ENCODE measurements around the gene TPSD1.
A peak's percentile ranks its signal among the peaks of the same experiment; 100 is the strongest.
"Not testable (repeated sequence)": the region's sequence is repeated elsewhere in the genome, so short reads cannot be mapped to it uniquely, and the experiment has no call there.

The TPSD1 gene

GRCh38 chr16:1221628-1222552 is 34.0 kb upstream of the TPSD1 start:
- DNase-seq: no peak

DNA sequence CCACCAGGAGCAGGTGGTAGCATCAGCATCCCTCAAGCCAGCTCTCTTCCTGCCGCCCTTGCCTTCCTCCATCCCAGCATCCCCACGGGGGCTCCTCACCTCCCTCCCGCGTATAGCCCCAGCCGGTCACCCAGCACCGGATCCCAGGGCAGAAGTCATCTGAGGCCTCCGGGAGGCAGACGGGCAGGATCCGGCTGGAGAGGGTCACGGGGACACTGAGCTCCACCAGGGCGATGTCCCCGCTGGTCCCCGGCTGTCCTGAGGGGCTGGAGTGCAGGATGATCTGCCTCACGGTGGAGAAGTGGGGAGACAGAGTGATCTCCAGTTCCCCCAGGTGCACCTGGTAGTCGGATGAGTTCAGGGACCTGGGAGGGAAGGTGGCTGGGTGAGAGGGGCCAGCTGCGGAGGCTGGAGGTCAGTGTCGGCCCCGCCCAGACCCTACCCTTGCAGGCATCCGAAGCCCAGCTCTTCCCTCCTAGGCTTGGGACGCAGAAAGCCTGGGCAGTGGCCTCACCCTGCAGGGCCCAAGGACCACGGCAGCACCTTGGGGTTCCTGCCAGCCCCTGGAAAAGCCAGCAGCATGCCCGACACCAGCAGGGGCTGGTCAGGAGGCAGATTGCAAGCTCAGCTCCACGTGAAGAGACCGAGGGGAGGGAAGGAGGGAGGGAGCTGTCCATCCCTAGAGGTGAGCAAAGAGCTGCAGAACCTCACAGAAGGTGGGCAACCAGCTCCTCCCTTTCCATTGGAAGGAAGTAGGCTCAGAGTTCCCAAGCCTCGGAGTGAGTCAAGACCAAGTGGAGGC is 33.1 kb upstream of the TPSD1 start:
- no peak for DNase-seq

- DNase-seq: no peak
These were observed 32.3 kb upstream of the TPSD1 start for GRCh38 chr16:1223355-1224214.

- DNase-seq: no peak
These were observed 31.3 kb upstream of the TPSD1 start for GRCh38 chr16:1224558-1224957.

DNA sequence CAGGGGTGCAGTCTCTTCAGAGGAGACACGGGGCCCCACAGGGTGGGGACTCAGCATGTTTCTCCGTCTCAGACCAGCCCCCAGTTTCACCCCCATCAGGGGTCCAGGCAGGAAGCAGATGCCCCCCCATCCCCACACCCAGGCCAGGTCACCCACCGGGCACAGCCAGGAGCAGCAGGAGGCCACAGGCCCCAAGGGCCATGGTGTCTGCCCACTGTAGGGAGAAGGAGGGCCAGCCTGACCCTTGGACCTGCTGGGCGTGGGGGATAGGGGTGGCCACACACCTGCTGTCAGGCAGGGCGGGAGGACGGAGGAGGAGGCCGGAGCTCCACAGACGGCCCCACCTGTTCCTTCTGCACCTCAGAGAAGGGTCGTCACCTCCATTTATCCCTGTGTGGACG is 30.8 kb upstream of the TPSD1 start, which contains the start of gene TPSG1:
TPSG1 (minus strand) TSS at position 218 of the 401 bp plus-strand sequence; CDS start at position 202, 16 bp downstream.
- DNase-seq: no peak

DNA sequence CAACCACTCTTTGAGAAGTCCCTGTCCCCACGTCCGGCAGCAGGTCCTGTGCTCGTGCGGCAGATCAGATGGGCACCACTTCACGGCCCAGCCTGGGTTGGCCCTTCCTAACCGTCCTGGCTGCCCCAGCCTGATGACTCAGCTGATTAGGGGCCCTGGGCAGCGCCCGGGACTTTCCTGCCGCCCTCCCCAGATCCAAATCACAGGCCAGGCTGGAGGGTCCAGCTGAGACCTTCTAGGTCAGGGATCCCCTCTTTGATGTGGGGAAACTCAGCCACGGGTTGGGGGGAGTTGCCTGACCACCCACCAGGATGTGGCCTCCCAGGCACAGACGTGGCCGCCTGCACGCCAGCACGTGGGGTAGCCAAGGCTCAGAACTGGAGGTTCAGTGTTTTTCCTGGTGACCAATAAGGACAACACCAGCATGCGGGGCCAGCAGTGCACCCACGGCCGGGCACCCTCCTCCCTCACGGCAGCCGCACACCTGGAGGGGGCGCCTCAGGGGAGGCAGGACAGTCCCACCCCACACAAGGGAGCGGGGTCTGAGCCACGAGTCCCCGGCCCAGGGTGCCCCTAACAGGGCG is 30.0 kb upstream of the TPSD1 start:
- not testable (repeated sequence) for DNase-seq

DNA sequence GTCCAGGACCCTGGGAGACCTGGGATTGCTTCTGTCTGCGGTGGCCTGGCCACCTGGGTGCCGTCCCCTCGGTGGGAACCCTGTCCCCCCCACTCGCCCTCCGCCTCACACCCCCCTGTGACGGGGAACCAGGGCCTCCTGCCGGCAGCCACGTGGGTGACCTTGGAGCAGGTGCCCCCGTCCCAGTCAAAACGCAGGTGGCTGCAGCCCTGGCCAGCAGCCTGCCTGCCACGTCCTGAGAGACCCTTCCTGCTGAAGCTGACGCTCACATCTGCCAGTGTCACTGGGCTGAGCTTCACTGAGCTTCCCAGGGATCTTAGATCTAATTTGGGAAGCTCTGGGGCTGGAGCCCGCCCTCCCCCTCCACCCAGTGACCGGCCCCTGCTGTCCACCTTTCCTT is 29.2 kb upstream of the TPSD1 start:
- peak; percentile 8 for DNase-seq

- not testable (repeated sequence) for DNase-seq
These were observed 27.6 kb upstream of the TPSD1 start for GRCh38 chr16:1228227-1228626.

GRCh38 chr16:1229476-1229875 is 26.4 kb upstream of the TPSD1 start:
- DNase-seq: not testable (repeated sequence)

DNA sequence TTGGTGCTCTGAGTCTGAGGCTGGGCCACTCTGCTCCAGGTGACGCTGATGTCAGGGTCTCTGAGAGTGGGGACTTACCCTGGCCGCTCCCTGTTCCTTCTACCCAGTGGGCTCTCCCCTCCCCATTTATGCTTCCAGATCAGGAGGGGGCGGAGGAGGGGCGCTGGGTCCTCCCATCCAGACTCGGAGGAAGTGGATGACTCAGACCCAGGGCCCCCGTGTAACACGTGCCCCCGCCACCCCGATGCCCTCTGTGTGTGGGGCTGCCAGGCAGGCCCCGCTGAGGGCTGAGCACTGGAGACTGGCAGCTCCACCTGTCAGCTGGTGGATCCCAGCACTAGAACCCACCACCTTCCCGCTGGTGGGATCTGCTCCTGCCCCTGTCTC is 25.8 kb upstream of the TPSD1 start, which contains the start of gene TPSB2:
TPSB2 (minus strand) TSS at position 101 of the 387 bp plus-strand sequence. CDS start 233 bp downstream, outside the sequence.
- DNase-seq: not testable (repeated sequence)

DNA sequence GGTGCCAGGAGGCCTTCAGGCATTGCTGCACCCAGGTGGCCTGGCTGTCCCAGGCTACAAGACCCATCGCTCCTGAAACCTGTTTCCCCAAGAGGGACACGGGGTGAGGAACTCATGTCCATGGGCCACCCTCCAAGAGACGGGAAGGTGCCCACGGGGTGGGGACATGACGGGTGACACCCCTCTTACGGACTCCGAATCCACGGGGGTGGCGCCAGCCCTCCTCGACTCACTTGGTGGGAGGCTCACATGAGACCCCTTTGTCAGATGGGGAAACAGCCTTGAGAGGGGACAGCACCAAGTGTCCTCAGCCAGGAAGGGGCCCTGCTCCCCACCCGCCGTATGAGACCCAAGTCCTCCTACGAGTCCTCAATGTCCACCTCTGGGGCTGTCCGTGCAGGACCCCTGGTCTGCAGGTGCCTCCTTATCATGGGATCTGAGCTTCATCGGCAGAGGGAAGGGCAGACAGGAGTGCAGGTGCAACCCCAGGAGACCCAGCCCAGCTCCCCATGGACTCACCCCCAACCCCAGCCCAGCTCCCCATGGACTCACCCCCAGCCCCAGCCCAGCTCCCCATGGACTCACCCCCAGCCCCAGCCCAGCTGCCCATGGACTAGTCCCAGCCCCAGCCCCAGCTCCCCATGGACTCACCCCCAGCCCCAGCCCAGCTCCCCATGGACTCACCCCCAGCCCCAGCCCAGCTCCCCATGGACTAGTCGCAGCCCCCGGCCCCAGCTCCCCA is 25.2 kb upstream of the TPSD1 start:
- DNase-seq: not testable (repeated sequence)

- not testable (repeated sequence) for DNase-seq
These were observed 24.6 kb upstream of the TPSD1 start for GRCh38 chr16:1231301-1231700.

DNA sequence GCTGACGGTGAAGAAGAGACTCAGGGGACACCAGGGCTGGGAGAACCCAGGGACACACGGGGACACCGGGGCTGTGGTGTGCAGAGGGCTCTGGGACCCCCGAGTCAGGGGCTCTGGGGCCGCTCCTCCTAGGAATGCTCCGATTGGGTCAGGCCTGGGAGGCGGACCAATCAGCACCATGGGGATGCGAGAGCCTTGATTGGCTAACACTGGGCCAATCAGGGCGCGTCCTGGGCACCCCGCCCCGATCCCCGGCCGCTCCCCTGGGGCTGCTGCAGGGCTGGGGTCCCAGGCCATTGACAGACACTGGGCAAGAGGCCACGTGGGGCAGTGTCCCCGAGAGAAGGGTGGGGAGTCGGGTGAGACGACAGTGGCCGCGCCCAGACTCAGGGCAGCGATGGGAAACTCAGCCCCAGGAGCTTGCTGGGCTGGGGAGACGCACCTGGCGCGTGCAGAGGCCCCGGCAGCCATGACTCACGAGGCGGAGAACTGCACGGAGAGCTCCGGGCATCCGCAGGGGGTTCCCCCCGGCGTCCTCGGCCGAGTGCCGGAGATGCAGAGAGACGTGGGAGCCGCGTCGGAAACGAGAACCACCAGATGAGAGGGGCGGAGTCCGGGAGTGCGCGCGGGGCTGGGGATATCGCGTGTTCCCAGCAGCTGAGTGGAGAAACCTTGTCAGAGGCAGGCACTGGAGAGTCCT is 23.7 kb upstream of the TPSD1 start:
- not testable (repeated sequence) for DNase-seq

DNA sequence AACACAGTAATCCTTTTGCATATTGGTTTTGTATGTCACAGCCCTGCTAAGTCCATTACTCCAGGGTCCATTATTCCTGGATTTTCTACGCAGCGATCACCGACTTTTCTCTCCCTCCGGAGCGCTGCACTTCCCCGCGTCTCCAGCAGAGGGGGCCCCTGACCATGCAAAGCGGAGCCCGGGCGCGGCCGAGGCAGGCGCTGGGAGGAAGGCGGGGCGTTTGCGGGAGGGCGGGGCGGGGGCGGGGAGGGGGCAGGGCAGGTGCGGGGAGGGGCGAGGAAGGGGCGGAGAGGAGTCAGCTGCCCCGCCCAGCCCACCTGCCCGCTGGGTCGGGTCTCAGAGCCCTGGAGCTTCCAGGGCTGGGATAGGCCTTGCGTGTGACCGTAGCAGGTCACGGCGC is 19.2 kb upstream of the TPSD1 start:
- not testable (repeated sequence) for DNase-seq

GRCh38 chr16:1237990-1238389 is 17.9 kb upstream of the TPSD1 start:
- DNase-seq: no peak

DNA sequence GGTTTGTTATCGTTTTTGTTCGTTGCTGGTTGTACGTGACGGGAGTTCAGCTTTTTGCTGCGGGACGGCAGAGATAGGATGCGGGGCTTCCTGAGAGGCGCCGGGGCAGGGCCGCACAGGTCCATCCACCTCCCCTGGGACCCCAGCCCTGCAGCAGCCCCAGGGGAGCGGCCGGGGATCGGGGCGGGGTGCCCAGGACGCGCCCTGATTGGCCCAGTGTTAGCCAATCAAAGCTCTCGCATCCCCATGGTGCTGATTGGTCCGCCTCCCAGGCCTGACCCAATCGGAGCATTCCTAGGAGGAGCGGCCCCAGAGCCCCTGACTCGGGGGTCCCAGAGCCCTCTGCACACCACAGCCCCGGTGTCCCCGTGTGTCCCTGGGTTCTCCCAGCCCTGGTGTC is 17.0 kb upstream of the TPSD1 start:
- not testable (repeated sequence) for DNase-seq

GRCh38 chr16:1239575-1239974 is 16.3 kb upstream of the TPSD1 start:
- DNase-seq: not testable (repeated sequence)

GRCh38 chr16:1240436-1240835 is 15.4 kb upstream of the TPSD1 start, which contains the start of gene TPSAB1:
Gene TPSAB1, plus strand, starts transcription at chr16:1240705. Its CDS starts 234 bp downstream, at chr16:1240939.
- DNase-seq: not testable (repeated sequence)

DNA sequence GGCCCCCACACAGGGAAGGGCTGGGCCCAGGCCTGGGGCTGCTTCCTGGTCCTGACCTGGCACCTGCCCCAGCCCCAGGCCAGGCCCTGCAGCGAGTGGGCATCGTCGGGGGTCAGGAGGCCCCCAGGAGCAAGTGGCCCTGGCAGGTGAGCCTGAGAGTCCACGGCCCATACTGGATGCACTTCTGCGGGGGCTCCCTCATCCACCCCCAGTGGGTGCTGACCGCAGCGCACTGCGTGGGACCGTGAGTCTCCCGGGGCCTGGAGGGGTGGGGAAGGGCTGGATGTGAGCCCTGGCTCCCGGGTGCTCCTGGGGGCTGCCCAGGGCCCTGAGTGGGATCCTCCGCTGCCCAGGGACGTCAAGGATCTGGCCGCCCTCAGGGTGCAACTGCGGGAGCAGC is 14.8 kb upstream of the TPSD1 start:
- DNase-seq: not testable (repeated sequence)

- not testable (repeated sequence) for DNase-seq
These were observed 12.5 kb upstream of the TPSD1 start for GRCh38 chr16:1243363-1243762.

Measured in eye (tissue), 1 donor.